ENCODE data around the gene GNAS-AS1.

GNAS-AS1 gene

DNA sequence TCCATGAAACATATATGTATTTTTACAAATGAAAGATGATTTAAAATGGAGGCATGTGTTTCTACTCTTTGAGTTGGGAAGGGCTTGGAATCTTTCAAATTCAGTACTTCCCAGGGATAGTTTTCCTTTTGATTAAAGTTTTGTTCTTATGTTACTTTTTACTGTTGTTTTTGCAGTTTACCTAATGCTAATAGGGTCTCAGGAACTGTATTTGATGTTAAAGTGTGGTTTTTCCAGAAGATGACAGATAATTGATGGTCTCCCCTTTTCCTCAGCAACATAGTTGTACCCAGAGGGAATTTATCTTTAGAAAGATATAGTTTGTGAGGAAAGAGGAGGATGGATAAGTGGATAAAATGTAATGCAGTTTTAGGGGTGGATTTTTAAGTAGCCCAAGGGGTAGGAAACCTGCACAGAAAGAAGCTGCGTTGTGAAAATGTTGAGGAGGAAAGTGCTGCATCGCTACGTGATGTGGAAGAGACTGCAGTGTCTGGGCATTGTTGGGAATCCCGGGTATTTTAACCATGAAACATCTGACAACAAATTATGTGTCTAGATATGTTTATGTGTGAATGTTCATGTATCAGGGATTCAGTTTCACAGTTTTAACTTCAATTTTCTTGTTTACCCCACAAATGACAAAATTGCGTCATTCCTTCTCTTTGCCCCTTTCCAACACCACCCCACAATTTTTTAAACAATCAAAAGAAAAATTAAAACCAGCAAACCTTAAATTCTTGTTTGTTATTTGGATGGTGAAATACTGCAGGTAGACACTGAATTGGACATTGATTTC, 44.1 kb upstream of the GNAS-AS1 start:
- H3K27ac ChIP-seq = no peak overlapping the region
- TF ChIP-seq CTCF (IDR thresholded peaks at IDR 0.05) (no peak), ZFX (IDR thresholded peaks at IDR 0.05; ENCODE audit: borderline replicate concordance) (no peak)

DNA sequence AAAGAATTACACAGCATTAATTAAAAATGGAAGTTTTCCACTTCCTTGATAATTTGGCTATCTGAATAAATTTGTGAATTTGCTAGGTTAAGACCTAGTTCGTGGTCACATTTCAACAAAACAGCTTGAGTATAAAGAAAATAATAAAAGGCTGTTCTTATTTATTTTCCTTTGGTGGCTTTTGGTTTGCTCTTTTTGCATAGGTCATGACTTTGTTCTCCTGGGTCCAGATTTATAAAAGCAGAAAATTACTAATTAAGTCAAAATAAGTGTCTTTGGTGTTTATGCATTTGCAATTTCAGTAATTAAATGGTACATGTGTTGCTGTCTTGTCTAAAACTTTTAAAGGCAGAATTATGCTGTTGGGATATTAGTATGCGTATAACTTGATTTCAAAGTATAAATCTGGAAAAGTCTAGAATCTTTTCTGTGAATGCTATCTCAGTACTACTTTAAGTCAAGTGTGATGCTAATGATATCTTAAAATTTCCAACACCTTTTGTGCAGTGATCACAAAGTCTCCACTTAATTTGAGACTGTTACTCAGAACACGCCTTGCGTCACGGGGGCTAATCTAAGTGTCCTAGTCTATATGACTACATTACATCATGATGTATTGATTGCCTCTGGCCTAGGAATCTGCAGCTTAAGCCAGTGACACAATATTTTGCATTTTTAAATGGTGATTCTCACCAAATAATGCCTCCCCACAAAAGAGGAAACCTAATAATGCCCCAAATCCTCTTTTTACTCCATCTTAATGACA, 42.8 kb upstream of the GNAS-AS1 start:
- H3K27ac ChIP-seq = no peak overlapping the region
- TF ChIP-seq CTCF (IDR thresholded peaks at IDR 0.05) (no peak), ZFX (IDR thresholded peaks at IDR 0.05; ENCODE audit: borderline replicate concordance) (no peak)

DNA sequence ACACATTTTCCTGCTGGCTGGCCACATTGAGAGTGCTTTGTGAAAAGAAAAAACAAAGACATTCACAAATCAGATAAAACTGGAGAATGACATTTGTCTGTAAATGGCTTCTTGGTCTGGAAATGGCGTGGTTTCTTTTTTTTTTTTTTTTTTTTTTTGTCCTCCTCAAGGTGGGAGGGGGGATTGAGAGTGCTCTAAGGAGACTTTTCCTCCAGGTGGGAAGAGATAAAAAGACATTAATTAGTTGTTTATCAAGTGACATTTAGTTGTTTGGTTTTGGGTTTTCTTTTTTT, 42.2 kb upstream of the GNAS-AS1 start:
- peak overlapping the region; percentile 85 for H3K27ac ChIP-seq
- TF ChIP-seq CTCF (IDR thresholded peaks at IDR 0.05) (no peak), ZFX (IDR thresholded peaks at IDR 0.05; ENCODE audit: borderline replicate concordance) (no peak)

DNA sequence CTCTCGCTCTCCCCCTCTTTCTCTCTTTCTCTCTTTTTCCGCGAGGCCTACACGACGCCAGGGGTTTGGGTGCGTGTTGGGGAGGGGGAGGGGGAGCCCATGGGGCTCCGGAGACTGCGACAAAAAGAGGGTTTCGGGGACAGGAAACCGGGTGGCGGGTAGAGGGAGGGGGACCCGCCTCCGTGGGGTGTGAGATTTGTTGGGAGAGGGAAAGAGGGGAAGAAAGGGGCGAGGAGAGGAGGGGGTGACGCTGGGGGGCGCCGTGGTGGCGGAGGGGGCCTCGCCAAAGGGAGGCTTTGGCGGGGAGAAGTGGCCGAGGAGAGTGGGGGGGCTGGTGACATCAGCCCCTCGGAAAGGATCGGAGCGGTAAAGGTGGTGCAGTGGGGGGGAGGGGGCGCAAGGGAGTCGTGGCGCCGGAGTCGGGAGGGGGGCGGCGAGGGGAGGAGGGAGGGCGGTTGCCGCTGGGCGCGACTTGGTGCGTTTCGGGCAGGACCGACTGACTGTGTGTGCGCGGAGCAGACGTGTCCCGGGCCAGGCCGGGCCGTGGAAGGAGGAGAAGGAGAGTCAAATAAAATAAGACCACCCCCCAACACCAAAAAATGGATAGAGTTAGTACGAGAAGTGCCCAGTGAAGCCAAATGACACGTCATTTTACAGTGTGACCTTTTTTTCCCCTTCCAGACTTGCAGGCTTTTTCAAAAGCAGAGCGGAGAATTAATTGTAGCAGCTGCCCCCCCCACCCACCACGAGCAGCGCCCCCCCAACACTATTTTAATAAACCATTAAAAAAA, 41.6 kb upstream of the GNAS-AS1 start:
- peak overlapping the region; percentile 85 for H3K27ac ChIP-seq
- TF ChIP-seq CTCF (IDR thresholded peaks at IDR 0.05) = no peak
- TF ChIP-seq ZFX (IDR thresholded peaks at IDR 0.05; ENCODE audit: borderline replicate concordance) = no peak

DNA sequence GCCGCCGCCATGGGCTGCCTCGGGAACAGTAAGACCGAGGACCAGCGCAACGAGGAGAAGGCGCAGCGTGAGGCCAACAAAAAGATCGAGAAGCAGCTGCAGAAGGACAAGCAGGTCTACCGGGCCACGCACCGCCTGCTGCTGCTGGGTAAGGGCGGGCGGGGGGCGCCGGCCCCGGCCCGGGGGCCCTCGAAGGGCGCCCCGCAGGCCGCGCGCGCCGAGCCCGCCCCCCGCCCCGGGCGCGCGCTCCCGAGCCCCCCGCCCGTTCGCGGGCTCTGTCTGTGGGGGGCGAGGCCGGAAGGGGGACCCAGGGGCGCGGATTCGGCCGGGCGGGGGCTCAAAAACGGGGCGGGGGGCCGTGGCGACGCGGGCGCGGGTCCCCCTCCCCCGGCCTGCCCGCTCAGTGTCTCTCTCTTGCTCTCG, 41.0 kb upstream of the GNAS-AS1 start:
- TF ChIP-seq ZFX (IDR thresholded peaks at IDR 0.05; ENCODE audit: borderline replicate concordance) (no peak), CTCF (IDR thresholded peaks at IDR 0.05) (no peak)

DNA sequence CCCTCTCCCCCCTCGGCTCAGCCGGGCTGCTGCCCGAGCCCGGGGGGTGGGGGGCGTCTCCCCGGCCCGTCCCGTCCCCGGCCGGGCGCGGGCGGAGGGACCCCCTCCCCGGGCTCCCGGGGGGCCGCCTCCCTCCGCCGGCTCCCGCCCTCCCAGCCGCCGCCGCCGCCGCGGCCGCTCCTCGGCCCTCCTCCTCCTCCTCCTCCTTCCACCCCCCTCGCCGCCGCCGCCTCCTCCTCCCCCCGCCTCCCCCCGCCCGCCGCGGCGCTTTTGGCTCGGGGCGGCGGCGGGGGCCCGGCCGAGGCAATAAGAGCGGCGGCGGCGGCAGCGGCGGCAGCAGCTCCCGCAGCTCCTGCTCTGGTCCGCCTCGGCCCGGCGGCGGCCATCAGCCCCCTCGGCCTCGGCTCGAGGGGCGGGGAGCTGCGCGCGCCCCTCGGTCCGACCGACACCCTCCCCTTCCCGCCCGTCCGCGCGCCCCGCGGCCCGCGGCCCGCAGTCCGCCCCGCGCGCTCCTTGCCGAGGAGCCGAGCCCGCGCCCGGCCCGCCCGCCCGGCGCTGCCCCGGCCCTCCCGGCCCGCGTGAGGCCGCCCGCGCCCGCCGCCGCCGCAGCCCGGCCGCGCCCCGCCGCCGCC, 40.5 kb upstream of the GNAS-AS1 start:
- TF ChIP-seq CTCF (IDR thresholded peaks at IDR 0.05) (no peak), ZFX (IDR thresholded peaks at IDR 0.05; ENCODE audit: borderline replicate concordance) (no peak)
- peak overlapping the region; percentile 85 for H3K27ac ChIP-seq

More for the DNA sequence above, 41.0 kb upstream of the GNAS-AS1 start:
- H3K27ac ChIP-seq = peak overlapping the region; percentile 85
